H9 (cell line): ENCODE data around the gene SSPN. TPM values are rescaled to one million over a fixed set of nuclear protein-coding genes. Genes with fewer than 3 reads are reported as not detected.

Experiments used
- DNase-seq: peaks from one replicate; pipeline ENCODE4 v3.0.0-alpha.2; 2017
- H2AFZ ChIP-seq: one replicate; pipeline ENCODE4 v1.6.1; 2013; ENCODE audit warnings: mild to moderate bottlenecking, low read length, control low read depth, moderate library complexity
- H2AK5ac ChIP-seq: 2 replicates; pipeline ENCODE4 v1.6.1; 2013; ENCODE audit warnings: low read length, control low read depth, mixed read lengths; ENCODE audit not compliant: insufficient read length
- H2BK120ac ChIP-seq: one replicate; pipeline ENCODE4 v1.6.1; 2013; ENCODE audit warnings: low read depth, mild to moderate bottlenecking, low read length, control low read depth, inconsistent platforms; ENCODE audit not compliant: poor library complexity, severe bottlenecking
- H2BK12ac ChIP-seq: 2 replicates; pipeline ENCODE4 v1.6.1; 2013; ENCODE audit warnings: low read length, control low read depth, mixed read lengths, low read depth; ENCODE audit not compliant: insufficient read length
- H2BK15ac ChIP-seq: 2 replicates; pipeline ENCODE4 v1.6.1; 2013; ENCODE audit warnings: low read depth, low read length, control low read depth
- H2BK20ac ChIP-seq: one replicate; pipeline ENCODE4 v1.6.1; 2013; ENCODE audit warnings: low read depth, mild to moderate bottlenecking, low read length, control low read depth, inconsistent platforms; ENCODE audit not compliant: poor library complexity, severe bottlenecking
- H2BK5ac ChIP-seq: 2 replicates; pipeline ENCODE4 v1.6.1; 2013; ENCODE audit warnings: low read length, control low read depth, mixed read lengths; ENCODE audit not compliant: insufficient read length
- H3K14ac ChIP-seq: 2 replicates; pipeline ENCODE4 v1.6.1; 2013; ENCODE audit warnings: low read length, control low read depth; ENCODE audit not compliant: insufficient read depth
- H3K18ac ChIP-seq: 2 replicates; pipeline ENCODE4 v1.6.1; 2013; ENCODE audit warnings: low read depth, mild to moderate bottlenecking, mixed read lengths, low read length, control low read depth; ENCODE audit not compliant: insufficient read length
- H3K23ac ChIP-seq: 2 replicates; pipeline ENCODE4 v1.6.1; 2013; ENCODE audit warnings: low read length, control low read depth, mixed read lengths, low read depth; ENCODE audit not compliant: insufficient read length
- H3K23me2 ChIP-seq: 2 replicates; pipeline ENCODE4 v1.6.1; 2013; ENCODE audit warnings: low read depth, mild to moderate bottlenecking, mixed read lengths, low read length, control low read depth; ENCODE audit not compliant: insufficient read length, poor library complexity, severe bottlenecking
- H3K27ac ChIP-seq: 2 replicates; pipeline ENCODE4 v1.5.1; 2013; ENCODE audit warnings: low read length, control low read depth, mixed read lengths, low read depth; ENCODE audit not compliant: insufficient read length
- H3K27me3 ChIP-seq: 2 replicates; pipeline ENCODE4 v1.6.1; 2013; ENCODE audit warnings: low read length, control low read depth, inconsistent platforms; ENCODE audit not compliant: insufficient read depth
- H3K4ac ChIP-seq: 2 replicates; pipeline ENCODE4 v1.6.1; 2013; ENCODE audit warnings: low read depth, mild to moderate bottlenecking, control low read depth, inconsistent platforms, low read length, moderate library complexity
- H3K4me1 ChIP-seq: 2 replicates; pipeline ENCODE4 v1.6.1; 2013; ENCODE audit warnings: low read length, control low read depth, inconsistent platforms; ENCODE audit not compliant: insufficient read depth
- H3K4me2 ChIP-seq: 2 replicates; pipeline ENCODE4 v1.6.1; 2013; ENCODE audit warnings: low read length, control low read depth, mixed read lengths; ENCODE audit not compliant: insufficient read length, insufficient read depth
- H3K56ac ChIP-seq: 2 replicates; pipeline ENCODE4 v1.6.1; 2013; ENCODE audit warnings: low read depth, mild to moderate bottlenecking, mixed read lengths, low read length, control low read depth; ENCODE audit not compliant: insufficient read length
- H3K79me1 ChIP-seq: 2 replicates; pipeline ENCODE4 v1.6.1; 2013; ENCODE audit warnings: low read depth, mild to moderate bottlenecking, moderate library complexity, low read length, control low read depth, inconsistent platforms; ENCODE audit not compliant: insufficient read depth, poor library complexity, severe bottlenecking
- H3K79me2 ChIP-seq: 2 replicates; pipeline ENCODE4 v1.6.1; 2013; ENCODE audit warnings: low read length, control low read depth, inconsistent platforms; ENCODE audit not compliant: insufficient read depth
- H3K9ac ChIP-seq: 2 replicates; pipeline ENCODE4 v1.6.1; 2013; ENCODE audit warnings: low read length, control low read depth, mixed read lengths; ENCODE audit not compliant: insufficient read length; ENCODE audit errors: extremely low read depth
- H3K9me3 ChIP-seq: one replicate; pipeline ENCODE4 v1.6.1; 2013; ENCODE audit warnings: low read depth, low read length, inconsistent platforms; ENCODE audit not compliant: control insufficient read depth
- H3T11ph ChIP-seq: one replicate; pipeline ENCODE4 v1.6.1; 2013; ENCODE audit warnings: mild to moderate bottlenecking, low read length, control low read depth, inconsistent platforms
- H4K20me1 ChIP-seq: one replicate; pipeline ENCODE4 v1.6.1; 2013; ENCODE audit not compliant: control insufficient read depth, insufficient read length, insufficient read depth
- H4K5ac ChIP-seq: 2 replicates; pipeline ENCODE4 v1.6.1; 2013; ENCODE audit warnings: low read depth, mild to moderate bottlenecking, mixed read lengths, low read length, control low read depth; ENCODE audit not compliant: insufficient read length
- H4K8ac ChIP-seq: replicated peaks from 2 replicates; pipeline ENCODE4 v1.6.1; 2013; ENCODE audit warnings: low read length, control low read depth, mixed read lengths, low read depth; ENCODE audit not compliant: insufficient read length
- H4K91ac ChIP-seq: 2 replicates; pipeline ENCODE4 v1.6.1; 2013; ENCODE audit warnings: low read depth, mild to moderate bottlenecking, moderate library complexity, mixed read lengths, low read length, control low read depth; ENCODE audit not compliant: insufficient read length
- H3K27ac Mint-ChIP-seq, 3 experiments: 2 replicates in 2 of 3; 3 replicates in 1 of 3; pipeline ENCODE4 v1.8.0; 2020 to 2021; ENCODE audit warnings: mixed read lengths in 3 of 3, mild to moderate bottlenecking in 1 of 3, moderate library complexity in 1 of 3
- H3K27me3 Mint-ChIP-seq: 2 replicates; pipeline ENCODE4 v1.8.0; 2021; ENCODE audit warnings: low read depth, mild to moderate bottlenecking, moderate library complexity, mixed read lengths
- H3K36me3 Mint-ChIP-seq, 3 experiments: 2 replicates in 2 of 3; 3 replicates in 1 of 3; pipeline ENCODE4 v1.8.0; 2020 to 2021; ENCODE audit warnings: low read depth in 3 of 3, mixed read lengths in 3 of 3; ENCODE audit not compliant: insufficient read depth in 1 of 3
- H3K4me1 Mint-ChIP-seq, 2 experiments: 2 replicates each; pipeline ENCODE4 v1.8.0; 2020; ENCODE audit warnings: mixed read lengths in 2 of 2
- H3K4me3 Mint-ChIP-seq, 2 experiments: 2 replicates in 1 of 2; 3 replicates in 1 of 2; pipeline ENCODE4 v1.8.0; 2020 to 2021; ENCODE audit warnings: mild to moderate bottlenecking in 2 of 2, mixed read lengths in 2 of 2, moderate library complexity in 1 of 2
- H3K9me3 Mint-ChIP-seq, 2 experiments: 2 replicates in 1 of 2; 3 replicates in 1 of 2; pipeline ENCODE4 v1.8.0; 2020; ENCODE audit warnings: mild to moderate bottlenecking in 2 of 2, mixed read lengths in 2 of 2, moderate library complexity in 1 of 2
- CTCF ChIP-seq: fragments of 200-600 bp; sonication (generic); conservative IDR thresholded peaks from 3 replicates; pipeline ENCODE4 v1.8.0; 2021; ENCODE audit warnings: antibody characterized with exemption, mild to moderate bottlenecking
- WGBS: extraction: QIAGEN DNeasy Blood & Tissue Kit; methylation state at CpG from one replicate; pipeline ENCODE4 v1.1.7; 2013; ENCODE audit warnings: missing lambda C conversion rate, low lambda C conversion rate, mixed read lengths; ENCODE audit not compliant: insufficient read length; ENCODE audit errors: extremely low coverage; 5-methylcytosine and 5-hydroxymethylcytosine counted together
- total RNA-seq: library from RNA; stranded (reverse); gene quantifications from 2 replicates; pipeline ENCODE4 v1.2.1, GENCODE V29; 2021

The SSPN gene
- total RNA-seq, 1 experiment from 2014 or later = 0.81 TPM

GRCh38 chr12:26255893-26256645, 60.7 kb downstream of the SSPN start:
- H3K27ac Mint-ChIP-seq = no peak overlapping the region
- Histone ChIP-seq H3K4me1 (no peaks in the 10 kb centered on the region), H4K91ac (no peak overlapping the region), H3K14ac (no peak overlapping the region), H3K27me3 (no peaks in the 10 kb centered on the region), H4K5ac (no peak overlapping the region), H4K8ac (no peak overlapping the region), H3K23me2 (no peaks in the 10 kb centered on the region), H3K79me1 (no peaks in the 10 kb centered on the region), H3K4ac (no peak overlapping the region), H3K56ac (no peak overlapping the region), H2AFZ (no peak overlapping the region), H4K20me1 (no peaks in the 10 kb centered on the region), H3K79me2 (no peaks in the 10 kb centered on the region), H2BK120ac (no peak overlapping the region), H2BK12ac (no peak overlapping the region), H3K27ac (no peak overlapping the region), H3T11ph (no peak overlapping the region), H3K9ac (no peak overlapping the region), H3K23ac (no peak overlapping the region), H3K9me3 (peaks cover 7% of the 10 kb centered on the region), H2BK5ac (no peak overlapping the region), H2BK20ac (no peak overlapping the region), H2BK15ac (no peak overlapping the region), H3K18ac (no peak overlapping the region), H2AK5ac (no peak overlapping the region), H3K4me2 (no peak overlapping the region)
- no peak for TF ChIP-seq CTCF
- no CpG with 5 or more reads among the region's 7 CpGs for WGBS
- no peak overlapping the region for H3K4me3 Mint-ChIP-seq
- H3K9me3 Mint-ChIP-seq = peaks cover 28 to 31% of the 10 kb centered on the region in 2 experiments
- peaks cover 9 to 22% (median 18%) of the 10 kb centered on the region in 3 experiments for H3K36me3 Mint-ChIP-seq
- no peaks in the 10 kb centered on the region for H3K4me1 Mint-ChIP-seq
- peaks cover 3% of the 10 kb centered on the region; the same call in 1 of the 2 replicates for H3K27me3 Mint-ChIP-seq
- DNase-seq = no peak
